DOHH2 (cell line): ENCODE results near the gene ANGPT4.

Source experiments
- H3F3A ChIP-seq: fragments of 200-600 bp; sonication (generic), shearing (Covaris generic); 2 replicates; pipeline ENCODE4 v1.6.0; 2016; ENCODE audit warnings: antibody characterized with exemption, mild to moderate bottlenecking; ENCODE audit not compliant: control insufficient read depth, insufficient read depth
- H3K27ac ChIP-seq: fragments of 200-600 bp; sonication (generic); 2 replicates; pipeline ENCODE4 v1.5.1; 2014; ENCODE audit warnings: low read depth, mild to moderate bottlenecking, low read length, moderate library complexity
- H3K27me3 ChIP-seq: fragments of 200-600 bp; sonication (generic); 2 replicates; pipeline ENCODE4 v1.6.1; 2014; ENCODE audit warnings: mild to moderate bottlenecking, low read length, mixed read lengths; ENCODE audit not compliant: control insufficient read depth
- H3K36me3 ChIP-seq: fragments of 200-600 bp; sonication (generic); 2 replicates; pipeline ENCODE4 v1.6.1; 2014; ENCODE audit warnings: mild to moderate bottlenecking, low read length, moderate library complexity, mixed read lengths; ENCODE audit not compliant: control insufficient read depth
- H3K4me1 ChIP-seq: fragments of 200-600 bp; sonication (generic); 2 replicates; pipeline ENCODE4 v1.6.1; 2014; ENCODE audit warnings: mild to moderate bottlenecking, low read length, mixed read lengths; ENCODE audit not compliant: control insufficient read depth
- H3K4me2 ChIP-seq: fragments of 200-600 bp; sonication (generic); 2 replicates; pipeline ENCODE4 v1.6.0; 2014; ENCODE audit warnings: mild to moderate bottlenecking, low read length, moderate library complexity
- H3K4me3 ChIP-seq: fragments of 200-600 bp; sonication (generic); 2 replicates; pipeline ENCODE4 v1.5.1; 2014; ENCODE audit warnings: mild to moderate bottlenecking, low read length, mixed read lengths
- H3K79me2 ChIP-seq: fragments of 200-600 bp; sonication (generic); 2 replicates; pipeline ENCODE4 v1.6.1; 2014; ENCODE audit warnings: mild to moderate bottlenecking, low read length, mixed read lengths; ENCODE audit not compliant: control insufficient read depth
- H3K9me2 ChIP-seq: fragments of 200-600 bp; sonication (generic); replicated peaks from 2 replicates; pipeline ENCODE4 v1.6.1; 2014; ENCODE audit warnings: mild to moderate bottlenecking, low read length, mixed read lengths; ENCODE audit not compliant: control insufficient read depth
- H3K9me3 ChIP-seq: fragments of 200-600 bp; sonication (generic); 2 replicates; pipeline ENCODE4 v1.6.1; 2014; ENCODE audit warnings: antibody characterized with exemption, low read length, mixed read lengths; ENCODE audit not compliant: control insufficient read depth, insufficient read depth
- H4K20me1 ChIP-seq: fragments of 200-600 bp; sonication (generic); 2 replicates; pipeline ENCODE4 v1.6.0; 2014; ENCODE audit warnings: low read depth, mild to moderate bottlenecking, antibody characterized with exemption, low read length, moderate library complexity; ENCODE audit not compliant: control insufficient read depth, insufficient read depth
- CTCF ChIP-seq: fragments of 200-600 bp; sonication (generic); IDR thresholded peaks from one replicate; pipeline ENCODE4 v1.5.1; 2014; ENCODE audit warnings: antibody characterized with exemption, mild to moderate bottlenecking, low read depth, low read length; ENCODE audit not compliant: poor library complexity, severe bottlenecking
- EZH2phosphoT487 ChIP-seq: fragments of 200-600 bp; sonication (generic); IDR thresholded peaks from 2 replicates; pipeline ENCODE4 v1.6.1; 2017; ENCODE audit warnings: borderline replicate concordance, mild to moderate bottlenecking, antibody characterized with exemption, low read length, moderate library complexity, mixed read lengths

ANGPT4 gene

DNA sequence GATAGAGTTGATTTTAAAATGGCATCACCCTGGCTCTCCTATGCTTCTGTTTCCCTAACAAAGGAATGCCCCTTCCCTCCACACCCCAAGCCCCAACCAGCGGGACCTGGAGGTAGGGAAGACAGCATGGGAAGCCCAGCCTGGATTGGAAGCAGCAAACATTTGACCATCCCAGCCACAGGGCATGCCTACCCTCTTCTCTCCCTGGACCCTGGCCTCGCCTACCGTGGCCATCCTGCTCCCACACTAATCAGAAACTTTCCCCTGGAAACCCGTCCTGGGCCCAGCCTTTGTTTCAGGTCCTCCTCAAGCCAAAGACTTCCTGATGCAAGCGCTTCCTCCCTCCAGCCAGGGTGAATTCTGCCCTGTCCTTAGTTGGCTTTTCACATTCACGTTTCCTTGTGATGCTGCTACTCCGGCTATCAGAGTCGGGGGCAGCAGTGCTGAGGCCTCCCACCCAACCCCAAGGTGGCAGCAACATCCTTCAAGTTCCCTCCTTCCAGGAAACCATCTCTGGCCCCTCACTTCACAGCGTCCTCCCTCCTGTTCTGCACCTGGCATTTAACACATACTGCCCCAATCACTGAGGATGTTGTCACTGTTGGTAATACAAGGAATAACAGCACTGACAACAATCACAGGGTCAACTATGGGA, 18.2 kb upstream of the ANGPT4 start:
- H3K4me1 ChIP-seq: no peaks in the 10 kb centered on the region
- H3K79me2 ChIP-seq: no peaks in the 10 kb centered on the region
- no peak overlapping the region for H3K27ac ChIP-seq
- H3F3A ChIP-seq: no peaks in the 10 kb centered on the region
- TF ChIP-seq CTCF: no peak
- no peak for TF ChIP-seq EZH2phosphoT487
- no peak overlapping the region for H3K4me2 ChIP-seq
- no peak overlapping the region for H3K4me3 ChIP-seq
- H3K27me3 ChIP-seq: no peaks in the 10 kb centered on the region
- H3K9me2 ChIP-seq: no peaks in the 10 kb centered on the region
- no peaks in the 10 kb centered on the region for H3K36me3 ChIP-seq
- H3K9me3 ChIP-seq: peaks cover 17% of the 10 kb centered on the region
- H4K20me1 ChIP-seq: no peaks in the 10 kb centered on the region

GRCh38 chr20:933029-933428, 16.9 kb upstream of the ANGPT4 start:
- no peaks in the 10 kb centered on the region for H3K36me3 ChIP-seq
- TF ChIP-seq CTCF (no peak), EZH2phosphoT487 (no peak)
- H3K4me2 ChIP-seq: no peak overlapping the region
- no peaks in the 10 kb centered on the region for H3K79me2 ChIP-seq
- peaks cover 17% of the 10 kb centered on the region for H3K9me3 ChIP-seq
- H3K4me1 ChIP-seq: no peaks in the 10 kb centered on the region
- H3K9me2 ChIP-seq: no peaks in the 10 kb centered on the region
- no peaks in the 10 kb centered on the region for H3F3A ChIP-seq
- H4K20me1 ChIP-seq: no peaks in the 10 kb centered on the region
- H3K27ac ChIP-seq: no peak overlapping the region
- no peak overlapping the region for H3K4me3 ChIP-seq
- no peaks in the 10 kb centered on the region for H3K27me3 ChIP-seq

GRCh38 chr20:931401-931800, 15.3 kb upstream of the ANGPT4 start:
- no peaks in the 10 kb centered on the region for H4K20me1 ChIP-seq
- no peak for TF ChIP-seq EZH2phosphoT487
- TF ChIP-seq CTCF: no peak
- no peak overlapping the region for H3K4me2 ChIP-seq
- H3K4me3 ChIP-seq: no peak overlapping the region
- no peak overlapping the region for H3K27ac ChIP-seq
- no peaks in the 10 kb centered on the region for H3F3A ChIP-seq
- no peaks in the 10 kb centered on the region for H3K9me2 ChIP-seq
- no peaks in the 10 kb centered on the region for H3K79me2 ChIP-seq
- H3K4me1 ChIP-seq: no peaks in the 10 kb centered on the region
- peaks cover 17% of the 10 kb centered on the region for H3K9me3 ChIP-seq
- no peaks in the 10 kb centered on the region for H3K36me3 ChIP-seq
- no peaks in the 10 kb centered on the region for H3K27me3 ChIP-seq
